WTC11 (cell line): Measurements from ENCODE around the gene MEIS2.

Experiments
- FOXP1 ChIP-seq: sonication (generic); formaldehyde crosslinking; IDR thresholded peaks from 2 replicates; pipeline ENCODE4 v1.8.0; 2022; ENCODE audit warnings: missing genetic modification reagents, mild to moderate bottlenecking, moderate library complexity, borderline replicate concordance
- HMGA2 ChIP-seq: fragments of 250-450 bp; sonication (Bioruptor Pico); IDR thresholded peaks from 2 replicates; pipeline ENCODE4 v1.4.0; 2021; ENCODE audit warnings: mild to moderate bottlenecking, moderate library complexity
- ZNF416 ChIP-seq: fragments of 250-450 bp; sonication (Bioruptor Pico); IDR thresholded peaks from 2 replicates; pipeline ENCODE4 v1.9.0; 2021; ENCODE audit warnings: mild to moderate bottlenecking, inconsistent platforms
- TF ChIP-seq, protein P1 (sequence below): sonication (generic); formaldehyde crosslinking; IDR thresholded peaks from 2 replicates; pipeline ENCODE4 v1.8.1; 2022; ENCODE audit warnings: mild to moderate bottlenecking, moderate library complexity, missing genetic modification reagents

DNA sequence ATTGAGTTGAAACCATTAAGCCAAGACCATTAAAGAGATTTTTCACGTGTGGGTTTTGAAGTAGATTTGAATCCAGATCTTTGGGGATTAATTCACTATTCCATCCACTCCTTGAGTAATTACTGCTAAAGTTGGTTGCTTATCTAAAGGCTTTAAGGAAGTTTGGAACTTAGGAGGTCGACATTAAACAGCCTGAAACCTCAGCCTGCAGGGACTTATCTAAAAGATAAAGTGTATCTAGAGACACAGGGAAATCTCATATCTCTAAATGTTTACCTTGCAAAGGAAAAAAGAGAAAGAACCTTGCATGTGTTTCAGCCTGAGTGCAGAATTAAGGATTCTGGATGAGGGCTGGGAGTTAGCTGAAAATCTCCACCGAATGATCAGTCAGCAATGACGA, 158.6 kb downstream of the MEIS2 start:
- no peak for TF ChIP-seq ZNF416 (CRISPR knock-in tag)
- no peak for TF ChIP-seq FOXP1 (CRISPR knock-in tag)
- TF ChIP-seq, protein P1, sequence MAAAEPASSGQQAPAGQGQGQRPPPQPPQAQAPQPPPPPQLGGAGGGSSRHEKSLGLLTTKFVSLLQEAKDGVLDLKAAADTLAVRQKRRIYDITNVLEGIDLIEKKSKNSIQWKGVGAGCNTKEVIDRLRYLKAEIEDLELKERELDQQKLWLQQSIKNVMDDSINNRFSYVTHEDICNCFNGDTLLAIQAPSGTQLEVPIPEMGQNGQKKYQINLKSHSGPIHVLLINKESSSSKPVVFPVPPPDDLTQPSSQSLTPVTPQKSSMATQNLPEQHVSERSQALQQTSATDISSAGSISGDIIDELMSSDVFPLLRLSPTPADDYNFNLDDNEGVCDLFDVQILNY = no peak
- no peak for TF ChIP-seq HMGA2 (CRISPR knock-in tag)
